Loucy (cell line): ENCODE results near the gene OR14I1.

Experiments used
- EZH2phosphoT487 ChIP-seq: fragments of 200-600 bp; IDR thresholded peaks from 2 replicates; pipeline ENCODE4 v1.6.1; 2018; ENCODE audit warnings: antibody characterized with exemption, mild to moderate bottlenecking, moderate library complexity, borderline replicate concordance
- TF ChIP-seq, protein P1 (sequence below): fragments of 200-600 bp; sonication (generic); conservative IDR thresholded peaks from 2 replicates; pipeline ENCODE4 v1.5.1; 2014; ENCODE audit warnings: mild to moderate bottlenecking, antibody characterized with exemption, low read length

- TF ChIP-seq EZH2phosphoT487, result no peak
- TF ChIP-seq, protein P1, sequence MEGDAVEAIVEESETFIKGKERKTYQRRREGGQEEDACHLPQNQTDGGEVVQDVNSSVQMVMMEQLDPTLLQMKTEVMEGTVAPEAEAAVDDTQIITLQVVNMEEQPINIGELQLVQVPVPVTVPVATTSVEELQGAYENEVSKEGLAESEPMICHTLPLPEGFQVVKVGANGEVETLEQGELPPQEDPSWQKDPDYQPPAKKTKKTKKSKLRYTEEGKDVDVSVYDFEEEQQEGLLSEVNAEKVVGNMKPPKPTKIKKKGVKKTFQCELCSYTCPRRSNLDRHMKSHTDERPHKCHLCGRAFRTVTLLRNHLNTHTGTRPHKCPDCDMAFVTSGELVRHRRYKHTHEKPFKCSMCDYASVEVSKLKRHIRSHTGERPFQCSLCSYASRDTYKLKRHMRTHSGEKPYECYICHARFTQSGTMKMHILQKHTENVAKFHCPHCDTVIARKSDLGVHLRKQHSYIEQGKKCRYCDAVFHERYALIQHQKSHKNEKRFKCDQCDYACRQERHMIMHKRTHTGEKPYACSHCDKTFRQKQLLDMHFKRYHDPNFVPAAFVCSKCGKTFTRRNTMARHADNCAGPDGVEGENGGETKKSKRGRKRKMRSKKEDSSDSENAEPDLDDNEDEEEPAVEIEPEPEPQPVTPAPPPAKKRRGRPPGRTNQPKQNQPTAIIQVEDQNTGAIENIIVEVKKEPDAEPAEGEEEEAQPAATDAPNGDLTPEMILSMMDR, result no peak; the same call in 1 of the 2 replicates
Observed at GRCh38 chr1:248696261-248696660, 6.3 kb downstream of the OR14I1 start.
